ENCODE data around the gene TMEM184B.

Gene TMEM184B

GRCh38 chr22:38273135-38273826 lies 471 bp upstream of the TMEM184B start:
- no peak for DNase-seq

GRCh38 chr22:38271927-38272372 lies 860 bp downstream of the TMEM184B start:
- no peak for DNase-seq

- DNase-seq, result no peak
Observed at GRCh38 chr22:38271101-38271500, 1.7 kb downstream of the TMEM184B start.

GRCh38 chr22:38270091-38270992 lies 2.5 kb downstream of the TMEM184B start:
- peak; percentile 41 for DNase-seq

- DNase-seq, result no peak
Observed at GRCh38 chr22:38269466-38269865, 3.3 kb downstream of the TMEM184B start.

- DNase-seq, result no peak
Observed at GRCh38 chr22:38267086-38267485, 5.7 kb downstream of the TMEM184B start.

- DNase-seq, result no peak
Observed at GRCh38 chr22:38266120-38266519, 6.7 kb downstream of the TMEM184B start.

GRCh38 chr22:38264322-38264843 lies 8.4 kb downstream of the TMEM184B start:
- DNase-seq, result no peak

- DNase-seq, result no peak
Observed at GRCh38 chr22:38262051-38262795, 10.6 kb downstream of the TMEM184B start.

- DNase-seq, result no peak
Observed at GRCh38 chr22:38260761-38261681, 11.8 kb downstream of the TMEM184B start.

- no peak for DNase-seq
Observed at GRCh38 chr22:38259370-38259769, 13.4 kb downstream of the TMEM184B start.

GRCh38 chr22:38258895-38259294 lies 13.9 kb downstream of the TMEM184B start:
- no peak for DNase-seq

GRCh38 chr22:38257650-38258250 lies 15.1 kb downstream of the TMEM184B start:
- no peak for DNase-seq

- peak; percentile 80 for DNase-seq
Observed at GRCh38 chr22:38257181-38257580, 15.6 kb downstream of the TMEM184B start.

- DNase-seq, result no peak
Observed at GRCh38 chr22:38255697-38256096, 17.1 kb downstream of the TMEM184B start.

GRCh38 chr22:38251341-38251692 lies 21.5 kb downstream of the TMEM184B start:
- DNase-seq, result no peak

- no peak for DNase-seq
Observed at GRCh38 chr22:38250643-38251340, 22.0 kb downstream of the TMEM184B start.

GRCh38 chr22:38249803-38250642 lies 22.8 kb downstream of the TMEM184B start:
- no peak for DNase-seq

- DNase-seq, result no peak
Observed at GRCh38 chr22:38249301-38249700, 23.5 kb downstream of the TMEM184B start.

- DNase-seq, result no peak
Observed at GRCh38 chr22:38248280-38248679, 24.5 kb downstream of the TMEM184B start.
